Endothelial cell of umbilical vein (primary cell): ENCODE measurements around the gene EPHX1.

Source experiments
- POLR2A ChIP-seq: IDR thresholded peaks from 2 replicates; pipeline ENCODE4 v1.6.1; 2012; ENCODE audit warnings: low read depth, mild to moderate bottlenecking, control low read depth, low read length
- POLR2AphosphoS5 ChIP-seq: IDR thresholded peaks from 2 replicates; pipeline ENCODE4 v1.6.1; 2012; ENCODE audit warnings: low read depth, mild to moderate bottlenecking, control low read depth, low read length, moderate library complexity; ENCODE audit not compliant: insufficient read depth
- TF ChIP-seq, protein P1 (sequence below), 2 donors: IDR thresholded peaks; 1 replicate in 1 of 2; 2 replicates in 1 of 2; pipeline ENCODE4 v1.5.1; 2011; ENCODE audit warnings: low read length in 2 of 2, mild to moderate bottlenecking in 2 of 2, moderate library complexity in 2 of 2, control low read depth in 1 of 2, inconsistent platforms in 1 of 2, low read depth in 1 of 2; ENCODE audit not compliant: insufficient read depth in 1 of 2; ENCODE audit errors: extremely low read depth in 1 of 2

DNA sequence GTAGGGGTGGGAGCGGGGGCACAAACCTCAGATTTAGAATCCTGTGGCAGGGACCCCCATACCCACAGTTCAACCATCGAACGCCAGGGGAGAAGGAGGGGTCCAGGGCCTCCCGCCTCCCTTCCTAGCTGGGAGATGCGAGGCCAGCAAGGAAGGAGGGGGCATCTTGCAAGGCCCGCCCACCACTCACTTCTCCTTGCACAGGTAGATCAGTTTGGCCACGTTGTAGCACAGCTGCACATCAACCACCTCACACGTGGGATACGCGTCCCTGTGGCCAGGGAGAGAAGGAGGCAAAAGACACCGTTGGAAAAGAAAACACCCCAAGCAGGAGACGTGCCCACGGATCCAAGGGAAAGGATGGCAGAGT, 52.6 kb downstream of the EPHX1 start:
- TF ChIP-seq POLR2A (no peak), POLR2AphosphoS5 (no peak)
- TF ChIP-seq, protein P1, sequence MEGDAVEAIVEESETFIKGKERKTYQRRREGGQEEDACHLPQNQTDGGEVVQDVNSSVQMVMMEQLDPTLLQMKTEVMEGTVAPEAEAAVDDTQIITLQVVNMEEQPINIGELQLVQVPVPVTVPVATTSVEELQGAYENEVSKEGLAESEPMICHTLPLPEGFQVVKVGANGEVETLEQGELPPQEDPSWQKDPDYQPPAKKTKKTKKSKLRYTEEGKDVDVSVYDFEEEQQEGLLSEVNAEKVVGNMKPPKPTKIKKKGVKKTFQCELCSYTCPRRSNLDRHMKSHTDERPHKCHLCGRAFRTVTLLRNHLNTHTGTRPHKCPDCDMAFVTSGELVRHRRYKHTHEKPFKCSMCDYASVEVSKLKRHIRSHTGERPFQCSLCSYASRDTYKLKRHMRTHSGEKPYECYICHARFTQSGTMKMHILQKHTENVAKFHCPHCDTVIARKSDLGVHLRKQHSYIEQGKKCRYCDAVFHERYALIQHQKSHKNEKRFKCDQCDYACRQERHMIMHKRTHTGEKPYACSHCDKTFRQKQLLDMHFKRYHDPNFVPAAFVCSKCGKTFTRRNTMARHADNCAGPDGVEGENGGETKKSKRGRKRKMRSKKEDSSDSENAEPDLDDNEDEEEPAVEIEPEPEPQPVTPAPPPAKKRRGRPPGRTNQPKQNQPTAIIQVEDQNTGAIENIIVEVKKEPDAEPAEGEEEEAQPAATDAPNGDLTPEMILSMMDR (IDR thresholded peaks at IDR 0.05; ENCODE audit: extremely low read depth in 1 of 2, insufficient read depth in 1 of 2, low read depth in 1 of 2, low read length in 2 of 2): no peak
